ENCODE results near the gene RAB3IL1.

DNA sequence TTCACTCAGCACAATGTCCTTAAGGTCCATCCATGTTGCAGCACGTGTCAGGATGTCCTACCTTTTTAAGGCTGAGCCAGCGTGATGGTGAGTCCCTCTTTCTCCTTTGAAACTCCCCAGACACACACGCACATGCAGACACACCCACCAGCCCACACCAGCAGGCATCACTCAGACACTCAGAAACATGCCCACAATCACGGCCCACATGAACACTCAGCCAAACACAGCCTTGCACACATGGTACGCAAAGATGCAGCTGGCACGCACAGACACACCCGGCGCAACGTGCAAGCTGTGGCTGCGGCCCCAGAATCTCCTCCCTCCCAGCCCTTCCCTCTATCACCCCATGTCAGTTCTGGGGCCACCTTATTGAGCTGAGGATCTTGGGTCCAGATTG, 34.0 kb downstream of the RAB3IL1 start:
- TF ChIP-seq, protein P1, sequence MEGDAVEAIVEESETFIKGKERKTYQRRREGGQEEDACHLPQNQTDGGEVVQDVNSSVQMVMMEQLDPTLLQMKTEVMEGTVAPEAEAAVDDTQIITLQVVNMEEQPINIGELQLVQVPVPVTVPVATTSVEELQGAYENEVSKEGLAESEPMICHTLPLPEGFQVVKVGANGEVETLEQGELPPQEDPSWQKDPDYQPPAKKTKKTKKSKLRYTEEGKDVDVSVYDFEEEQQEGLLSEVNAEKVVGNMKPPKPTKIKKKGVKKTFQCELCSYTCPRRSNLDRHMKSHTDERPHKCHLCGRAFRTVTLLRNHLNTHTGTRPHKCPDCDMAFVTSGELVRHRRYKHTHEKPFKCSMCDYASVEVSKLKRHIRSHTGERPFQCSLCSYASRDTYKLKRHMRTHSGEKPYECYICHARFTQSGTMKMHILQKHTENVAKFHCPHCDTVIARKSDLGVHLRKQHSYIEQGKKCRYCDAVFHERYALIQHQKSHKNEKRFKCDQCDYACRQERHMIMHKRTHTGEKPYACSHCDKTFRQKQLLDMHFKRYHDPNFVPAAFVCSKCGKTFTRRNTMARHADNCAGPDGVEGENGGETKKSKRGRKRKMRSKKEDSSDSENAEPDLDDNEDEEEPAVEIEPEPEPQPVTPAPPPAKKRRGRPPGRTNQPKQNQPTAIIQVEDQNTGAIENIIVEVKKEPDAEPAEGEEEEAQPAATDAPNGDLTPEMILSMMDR (conservative IDR thresholded peaks at IDR 0.05; ENCODE audit: low read length): no peak
- no peak for TF ChIP-seq EZH2phosphoT487 (IDR thresholded peaks at IDR 0.05; ENCODE audit: borderline replicate concordance)
